Measurements from ENCODE around the gene S100A1. TPM values are rescaled to one million over a fixed set of nuclear protein-coding genes. Genes with fewer than 3 reads are reported as not detected.

S100A1 gene
- total RNA-seq, 1 experiment from 2014 or later: not detected

GRCh38 chr1:153655333-153655732 is 27.1 kb downstream of the S100A1 start:
- no TSS peak for BruUV-seq (replicated peaks)
- ChIA-PET POLR2A (ENCODE audit: low non-redundant PET) (interaction anchor here (0.6 kb wide), 1 partner anchor 16 kb away, joined by 3 read pairs; no protein-coding TSS in a partner anchor), CTCF (no interaction called here)
- Histone ChIP-seq H3K4me3 (ENCODE audit: low read depth, low read length, poor library complexity, severe bottlenecking) (no peak overlapping the region), H3K9me3 (ENCODE audit: low read depth, low read length, poor library complexity, severe bottlenecking) (no peaks in the 10 kb centered on the region), H3K27me3 (replicated peaks; ENCODE audit: insufficient read depth, low read depth, low read length, poor library complexity) (no peaks in the 10 kb centered on the region), H3K27ac (ENCODE audit: low read depth, low read length, poor library complexity, severe bottlenecking) (no peak overlapping the region), H3K4me1 (ENCODE audit: insufficient read depth, low read length, poor library complexity, severe bottlenecking) (peaks cover 13% of the 10 kb centered on the region), H3K36me3 (ENCODE audit: insufficient read depth, low read length, poor library complexity, severe bottlenecking) (no peaks in the 10 kb centered on the region)
- DNase-seq (ENCODE audit: low spot score): no peak
- intact Hi-C loops (cut with micrococcal nuclease; ENCODE audit: unreplicated experiment): no loop called here
- TF ChIP-seq CTCF (conservative IDR thresholded peaks at IDR 0.05; ENCODE audit: low read depth, low read length) (no peak), EZH2 (IDR thresholded peaks at IDR 0.05; ENCODE audit: borderline replicate concordance, low read depth, low read length, poor library complexity, severe bottlenecking) (no peak)

- H3K36me3 ChIP-seq (ENCODE audit: insufficient read depth, low read length, poor library complexity, severe bottlenecking): peaks cover 29% of the 10 kb centered on the region
- no TSS peak for BruUV-seq (replicated peaks)
- TF ChIP-seq EZH2 (IDR thresholded peaks at IDR 0.05; ENCODE audit: borderline replicate concordance, low read depth, low read length, poor library complexity, severe bottlenecking): no peak
- no peak; the same call in 1 of the 2 replicates for TF ChIP-seq CTCF (conservative IDR thresholded peaks at IDR 0.05; ENCODE audit: low read depth, low read length)
- H3K27ac ChIP-seq (ENCODE audit: low read depth, low read length, poor library complexity, severe bottlenecking): peak within 1 kb of the TSS; percentile 79
- no peaks in the 10 kb centered on the region for H3K27me3 ChIP-seq (replicated peaks; ENCODE audit: insufficient read depth, low read depth, low read length, poor library complexity)
- H3K4me3 ChIP-seq (ENCODE audit: low read depth, low read length, poor library complexity, severe bottlenecking): peak within 1 kb of the TSS; percentile 67
- peaks cover 13% of the 10 kb centered on the region for H3K4me1 ChIP-seq (ENCODE audit: insufficient read depth, low read length, poor library complexity, severe bottlenecking)
- DNase-seq (ENCODE audit: low spot score): peak; percentile 97
- intact Hi-C loops (cut with micrococcal nuclease; ENCODE audit: unreplicated experiment): no loop called here
- POLR2A ChIA-PET (ENCODE audit: low non-redundant PET): no interaction called here
- H3K9me3 ChIP-seq (ENCODE audit: low read depth, low read length, poor library complexity, severe bottlenecking): no peaks in the 10 kb centered on the region
- CTCF ChIA-PET: no interaction called here
These were observed 30.4 kb downstream of the S100A1 start, which contains the start of gene SNAPIN for GRCh38 chr1:153658400-153659174. TSS of gene SNAPIN (plus strand) at chr1:153658703. CDS start at chr1:153658744, 41 bp downstream.

- no peaks in the 10 kb centered on the region for H3K9me3 ChIP-seq (ENCODE audit: low read depth, low read length, poor library complexity, severe bottlenecking)
- no peaks in the 10 kb centered on the region for H3K27me3 ChIP-seq (replicated peaks; ENCODE audit: insufficient read depth, low read depth, low read length, poor library complexity)
- peaks cover 34% of the 10 kb centered on the region for H3K36me3 ChIP-seq (ENCODE audit: insufficient read depth, low read length, poor library complexity, severe bottlenecking)
- TSS peak; percentile 75 for BruUV-seq (replicated peaks)
- peak overlapping the region; percentile 67 for H3K4me3 ChIP-seq (ENCODE audit: low read depth, low read length, poor library complexity, severe bottlenecking)
- H3K4me1 ChIP-seq (ENCODE audit: insufficient read depth, low read length, poor library complexity, severe bottlenecking): peaks cover 13% of the 10 kb centered on the region
- TF ChIP-seq EZH2 (IDR thresholded peaks at IDR 0.05; ENCODE audit: borderline replicate concordance, low read depth, low read length, poor library complexity, severe bottlenecking): no peak
- no peak for TF ChIP-seq CTCF (conservative IDR thresholded peaks at IDR 0.05; ENCODE audit: low read depth, low read length)
- intact Hi-C loops (cut with micrococcal nuclease; ENCODE audit: unreplicated experiment): no loop called here
- ChIA-PET POLR2A (ENCODE audit: low non-redundant PET) (no interaction called here), CTCF (no interaction called here)
- H3K27ac ChIP-seq (ENCODE audit: low read depth, low read length, poor library complexity, severe bottlenecking): peak overlapping the region; percentile 79
- DNase-seq (ENCODE audit: low spot score): no peak
These were observed 30.9 kb downstream of the S100A1 start for GRCh38 chr1:153659175-153659534.

All from A673 (cell line).